HG02840 (cell line): ENCODE results near the gene ORAI3.

Source experiments
- ATAC-seq: cut with Tn5 transposase; IDR thresholded peaks from one replicate; pipeline ENCODE4 v1.9.1; 2021; ENCODE audit warnings: mild to moderate bottlenecking, moderate library complexity, moderate number of reproducible peaks; ENCODE audit not compliant: unreplicated experiment, low FRiP score

Gene ORAI3

DNA sequence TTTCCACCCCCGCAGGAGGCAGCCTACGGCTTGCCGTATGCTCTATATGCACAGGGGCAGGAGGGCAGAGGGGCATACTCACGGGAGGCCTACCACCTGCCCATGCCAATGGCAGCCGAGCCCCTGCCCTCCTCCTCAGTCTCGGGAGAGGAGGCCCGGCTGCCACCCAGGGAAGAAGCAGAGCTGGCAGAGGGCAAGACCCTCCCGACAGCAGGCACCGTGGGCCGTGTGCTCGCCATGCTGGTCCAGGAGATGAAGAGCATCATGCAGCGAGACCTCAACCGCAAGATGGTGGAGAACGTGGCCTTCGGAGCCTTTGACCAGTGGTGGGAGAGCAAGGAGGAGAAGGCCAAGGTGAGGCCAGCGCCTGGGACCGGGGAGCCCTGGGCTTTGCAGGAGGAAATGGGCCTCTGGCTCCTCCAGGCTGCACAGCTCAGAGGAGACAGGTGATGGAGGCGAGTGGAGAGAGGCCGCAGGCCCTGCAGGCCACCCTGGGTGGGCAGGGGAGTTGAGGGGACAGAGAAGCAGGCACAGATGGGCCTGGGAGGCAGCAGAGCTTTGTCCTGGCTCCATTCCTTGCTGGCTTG lies 17.3 kb downstream of the ORAI3 start:
- no peak for ATAC-seq

DNA sequence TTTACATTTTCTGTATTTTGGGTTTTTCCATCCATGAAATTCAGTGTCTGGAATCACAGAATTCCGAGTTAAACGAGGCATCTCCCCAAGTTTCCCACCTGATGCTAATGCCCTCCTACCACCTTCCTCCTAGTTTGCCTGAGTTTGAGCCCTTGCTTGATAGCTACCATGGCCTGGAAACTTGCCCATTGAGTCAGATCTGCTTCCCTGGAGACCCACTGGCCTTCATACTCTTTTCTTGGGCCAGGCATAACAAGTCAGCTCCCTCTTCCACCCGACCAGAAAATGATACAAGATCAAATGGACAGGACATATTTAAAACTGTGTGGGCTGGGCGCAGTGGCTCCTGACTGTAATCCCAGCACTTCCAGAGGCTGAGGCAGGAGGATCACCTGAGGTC lies 18.9 kb downstream of the ORAI3 start:
- ATAC-seq: no peak

DNA sequence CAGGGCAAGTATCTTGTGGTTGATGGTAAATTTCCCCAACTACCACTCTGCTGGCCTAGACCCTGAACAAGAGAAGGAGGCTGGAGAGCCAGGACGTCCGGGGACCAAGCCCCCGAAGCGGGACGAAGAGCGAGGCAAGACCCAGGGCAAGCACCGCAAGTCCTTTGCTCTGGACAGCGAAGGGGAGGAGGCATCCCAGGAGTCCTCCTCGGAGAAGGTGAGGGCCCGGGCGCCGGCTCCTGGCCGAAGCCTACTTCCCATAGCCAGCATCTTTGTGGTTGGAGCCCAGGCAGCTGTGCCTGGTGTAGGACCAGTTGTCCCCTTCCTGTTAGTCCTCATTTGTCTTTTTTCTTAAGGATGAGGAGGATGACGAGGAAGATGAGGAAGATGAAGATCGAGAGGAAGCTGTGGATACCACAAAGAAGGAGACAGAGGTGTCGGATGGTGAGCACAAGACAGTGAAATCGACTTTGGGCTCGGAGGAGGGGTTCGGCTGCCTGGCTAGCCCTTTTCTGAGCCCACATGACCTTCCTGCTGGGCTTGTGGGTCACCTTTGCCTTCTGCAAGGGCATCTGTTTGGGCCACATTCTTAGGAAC lies 20.5 kb downstream of the ORAI3 start:
- no peak for ATAC-seq

DNA sequence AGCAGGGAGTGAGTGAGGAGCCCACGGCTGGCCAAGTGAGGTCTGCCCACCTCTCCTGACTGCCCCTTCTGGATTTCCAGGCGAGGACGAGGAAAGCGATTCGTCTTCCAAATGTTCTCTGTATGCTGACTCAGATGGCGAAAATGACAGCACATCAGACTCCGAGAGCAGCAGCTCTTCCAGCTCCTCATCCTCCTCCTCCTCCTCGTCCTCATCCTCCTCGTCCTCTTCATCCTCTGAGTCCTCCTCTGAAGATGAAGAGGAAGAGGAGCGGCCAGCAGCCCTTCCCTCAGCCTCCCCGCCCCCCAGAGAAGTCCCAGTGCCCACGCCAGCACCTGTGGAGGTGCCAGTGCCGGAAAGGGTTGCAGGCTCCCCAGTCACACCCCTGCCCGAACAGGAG lies 22.4 kb downstream of the ORAI3 start:
- no peak for ATAC-seq

DNA sequence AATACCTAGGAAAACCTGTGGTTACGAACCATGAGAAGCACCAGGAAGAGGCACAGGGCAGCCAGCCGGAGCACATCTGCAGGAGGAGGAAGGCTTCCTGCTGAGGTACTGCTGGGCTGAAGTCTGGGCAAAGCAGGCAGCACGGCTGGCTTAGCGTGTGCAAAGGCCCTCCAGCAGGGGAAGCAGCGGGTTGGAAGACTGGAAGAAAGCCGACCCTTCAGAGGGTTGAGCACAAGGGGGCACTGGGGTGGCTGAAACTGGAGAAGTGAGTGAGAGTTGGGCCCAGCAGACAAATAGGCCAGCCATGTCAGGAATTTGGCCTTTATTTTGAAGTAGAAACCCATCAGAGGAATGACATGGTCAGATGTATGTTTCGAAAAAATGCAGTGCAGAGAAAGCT lies 24.0 kb downstream of the ORAI3 start:
- no peak for ATAC-seq

DNA sequence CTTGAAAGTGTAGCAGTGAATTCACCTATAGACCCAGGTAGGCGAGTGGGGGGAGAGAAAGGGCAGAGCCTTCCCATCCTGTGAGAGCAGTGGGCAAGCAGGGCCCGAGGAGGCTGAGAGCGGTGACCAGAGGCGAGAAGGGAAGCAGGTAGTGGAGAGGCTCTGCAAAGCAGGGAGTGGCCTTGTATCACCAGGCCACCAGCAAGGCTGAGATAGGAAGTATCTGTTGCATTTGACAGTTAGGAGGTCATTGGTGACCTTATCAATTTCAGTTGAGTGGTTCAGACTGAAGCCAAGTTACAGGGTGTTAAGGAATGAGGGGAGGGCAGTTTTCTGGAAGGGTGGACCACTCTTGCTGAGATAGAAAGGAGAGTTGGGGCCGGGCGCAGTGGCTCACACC lies 25.5 kb downstream of the ORAI3 start:
- no peak for ATAC-seq

DNA sequence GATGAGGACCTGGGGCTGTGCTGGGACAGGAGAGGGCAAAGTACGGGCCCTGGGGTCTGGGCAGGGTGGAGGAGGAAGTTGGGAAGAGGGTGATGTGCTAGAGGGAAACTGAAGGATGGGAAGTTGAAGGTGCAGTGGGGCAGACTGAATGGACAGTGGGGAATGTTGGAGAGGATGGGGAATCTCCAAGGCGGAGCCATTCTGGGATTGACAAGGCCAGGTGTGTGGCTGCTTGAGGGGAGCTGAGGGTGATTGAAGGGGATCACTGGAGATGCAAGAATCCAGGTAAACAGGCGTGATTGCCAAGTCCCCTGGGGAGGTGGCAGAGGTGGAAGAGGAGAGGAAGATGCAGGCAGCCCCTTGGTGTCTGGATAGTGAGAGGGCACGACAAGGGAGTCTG lies 27.6 kb downstream of the ORAI3 start:
- ATAC-seq: no peak

DNA sequence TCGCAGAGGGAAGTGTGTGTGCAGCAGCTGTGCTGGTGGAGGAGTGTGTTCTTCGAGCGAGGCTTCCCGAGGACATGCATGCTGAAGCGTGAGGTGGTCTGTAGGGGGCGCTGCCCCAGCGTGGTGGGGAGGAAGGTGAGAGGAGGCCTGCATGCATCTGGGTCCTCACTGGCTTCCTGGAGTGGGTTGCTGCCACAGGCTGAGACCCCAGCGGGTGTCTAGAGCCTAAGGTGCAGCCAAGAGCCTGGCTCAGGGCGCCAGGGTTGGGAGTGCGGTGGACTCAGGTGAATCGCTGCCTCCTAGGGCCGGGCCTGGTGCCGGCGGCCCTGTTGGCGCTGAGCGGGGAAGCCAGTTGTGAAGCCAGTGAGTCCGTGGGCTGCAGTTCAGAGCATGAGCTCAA lies 28.6 kb downstream of the ORAI3 start:
- ATAC-seq: no peak

DNA sequence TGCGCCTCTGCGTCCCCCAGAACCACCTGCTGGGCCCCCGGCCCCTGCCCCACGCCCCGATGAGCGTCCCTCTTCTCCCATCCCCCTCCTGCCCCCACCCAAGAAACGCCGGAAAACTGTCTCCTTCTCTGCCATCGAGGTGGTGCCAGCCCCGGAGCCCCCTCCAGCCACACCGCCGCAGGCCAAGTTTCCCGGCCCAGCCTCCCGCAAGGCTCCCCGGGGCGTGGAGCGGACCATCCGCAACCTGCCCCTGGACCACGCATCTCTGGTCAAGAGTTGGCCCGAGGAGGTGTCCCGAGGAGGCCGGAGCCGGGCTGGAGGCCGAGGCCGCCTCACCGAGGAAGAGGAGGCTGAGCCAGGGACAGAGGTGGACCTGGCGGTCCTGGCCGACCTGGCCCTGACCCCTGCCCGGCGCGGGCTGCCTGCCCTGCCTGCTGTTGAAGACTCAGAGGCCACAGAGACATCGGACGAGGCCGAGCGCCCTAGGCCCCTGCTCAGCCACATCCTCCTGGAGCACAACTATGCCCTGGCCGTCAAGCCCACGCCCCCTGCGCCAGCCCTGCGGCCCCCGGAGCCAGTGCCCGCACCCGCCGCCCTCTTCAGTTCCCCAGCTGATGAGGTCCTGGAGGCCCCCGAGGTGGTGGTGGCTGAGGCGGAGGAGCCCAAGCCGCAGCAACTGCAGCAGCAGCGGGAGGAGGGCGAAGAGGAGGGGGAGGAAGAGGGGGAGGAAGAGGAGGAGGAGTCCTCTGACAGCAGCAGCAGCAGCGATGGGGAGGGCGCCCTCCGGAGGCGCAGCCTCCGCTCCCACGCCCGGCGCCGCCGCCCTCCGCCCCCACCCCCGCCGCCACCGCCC lies 30.5 kb downstream of the ORAI3 start:
- no peak for ATAC-seq

DNA sequence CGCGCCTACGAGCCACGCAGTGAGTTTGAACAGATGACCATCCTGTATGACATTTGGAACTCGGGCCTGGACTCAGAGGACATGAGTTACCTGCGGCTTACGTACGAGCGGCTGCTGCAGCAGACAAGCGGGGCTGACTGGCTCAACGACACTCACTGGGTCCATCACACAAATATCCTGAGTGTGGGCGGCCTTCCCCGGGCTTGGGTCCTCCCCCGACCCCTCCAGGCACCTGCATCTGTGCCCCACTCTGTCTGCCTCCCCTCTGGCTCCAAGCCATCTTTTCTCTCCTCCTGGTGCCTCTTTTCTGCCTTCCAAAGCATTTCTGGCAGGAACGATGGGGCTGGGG lies 31.1 kb downstream of the ORAI3 start:
- no peak for ATAC-seq

DNA sequence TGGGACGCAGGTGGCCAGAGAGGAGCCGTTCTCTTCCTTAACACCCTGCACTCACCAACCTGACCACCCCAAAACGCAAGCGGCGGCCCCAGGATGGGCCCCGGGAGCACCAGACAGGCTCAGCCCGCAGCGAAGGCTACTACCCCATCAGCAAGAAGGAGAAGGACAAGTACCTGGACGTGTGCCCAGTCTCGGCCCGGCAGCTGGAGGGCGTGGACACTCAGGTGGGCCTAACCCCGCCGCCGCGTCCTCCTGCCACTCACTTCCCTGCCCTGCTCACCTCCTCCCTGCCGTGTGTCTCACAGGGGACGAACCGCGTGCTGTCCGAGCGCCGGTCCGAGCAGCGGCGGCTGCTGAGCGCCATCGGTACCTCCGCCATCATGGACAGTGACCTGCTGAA lies 31.6 kb downstream of the ORAI3 start:
- no peak for ATAC-seq

DNA sequence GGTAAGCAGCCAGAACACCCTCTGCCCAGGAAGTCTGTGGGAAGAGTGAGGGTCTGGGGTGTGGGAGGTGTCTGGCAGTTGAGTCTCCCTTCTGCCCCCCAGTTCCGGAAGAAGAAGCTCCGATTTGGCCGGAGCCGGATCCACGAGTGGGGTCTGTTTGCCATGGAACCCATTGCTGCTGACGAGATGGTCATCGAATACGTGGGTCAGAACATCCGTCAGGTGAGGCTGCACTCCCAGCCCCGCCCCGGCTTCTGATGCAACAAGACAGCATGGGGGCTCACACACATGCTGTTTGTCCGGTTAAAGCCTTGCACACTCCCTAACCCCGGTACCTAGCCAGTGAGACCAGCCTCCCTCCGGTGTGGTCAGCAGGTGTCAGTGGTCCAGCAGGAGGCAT lies 32.1 kb downstream of the ORAI3 start:
- ATAC-seq: no peak

DNA sequence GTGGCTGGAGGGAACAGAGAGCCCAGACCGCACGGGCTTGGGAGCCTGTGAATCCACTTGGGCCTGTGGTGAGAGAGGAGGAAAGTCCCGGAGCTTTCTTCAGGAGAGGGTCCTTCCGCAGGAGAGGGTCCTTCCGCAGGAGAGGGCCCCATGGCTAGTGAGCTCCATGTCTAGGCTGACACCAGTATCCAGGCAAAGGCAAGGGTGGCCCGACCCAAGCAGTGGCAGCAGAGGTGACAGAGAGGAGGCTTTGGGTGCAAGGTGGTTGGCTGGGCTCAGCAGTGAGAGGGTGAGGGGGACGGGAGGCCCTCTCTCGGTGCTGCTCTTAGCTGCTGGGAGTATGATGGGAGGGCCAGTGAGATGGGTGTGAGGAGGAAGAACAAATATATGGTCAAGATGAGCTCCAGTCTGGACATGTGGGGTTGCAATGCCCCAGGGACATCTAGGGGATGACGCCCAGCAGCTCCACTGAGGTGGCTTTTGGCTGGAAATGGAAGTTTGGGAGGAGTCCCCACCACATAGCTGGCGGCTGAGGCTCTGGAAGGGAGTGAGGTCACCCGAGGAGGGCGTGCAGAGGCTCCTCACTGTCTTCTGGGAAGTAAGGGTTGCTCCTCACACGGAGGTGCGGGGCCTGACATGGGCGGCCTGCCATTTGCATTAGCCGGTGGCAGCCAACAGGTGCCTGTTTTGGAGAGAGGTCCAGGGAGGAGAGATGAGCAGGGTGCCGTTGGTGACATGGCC lies 33.9 kb downstream of the ORAI3 start:
- ATAC-seq: no peak

DNA sequence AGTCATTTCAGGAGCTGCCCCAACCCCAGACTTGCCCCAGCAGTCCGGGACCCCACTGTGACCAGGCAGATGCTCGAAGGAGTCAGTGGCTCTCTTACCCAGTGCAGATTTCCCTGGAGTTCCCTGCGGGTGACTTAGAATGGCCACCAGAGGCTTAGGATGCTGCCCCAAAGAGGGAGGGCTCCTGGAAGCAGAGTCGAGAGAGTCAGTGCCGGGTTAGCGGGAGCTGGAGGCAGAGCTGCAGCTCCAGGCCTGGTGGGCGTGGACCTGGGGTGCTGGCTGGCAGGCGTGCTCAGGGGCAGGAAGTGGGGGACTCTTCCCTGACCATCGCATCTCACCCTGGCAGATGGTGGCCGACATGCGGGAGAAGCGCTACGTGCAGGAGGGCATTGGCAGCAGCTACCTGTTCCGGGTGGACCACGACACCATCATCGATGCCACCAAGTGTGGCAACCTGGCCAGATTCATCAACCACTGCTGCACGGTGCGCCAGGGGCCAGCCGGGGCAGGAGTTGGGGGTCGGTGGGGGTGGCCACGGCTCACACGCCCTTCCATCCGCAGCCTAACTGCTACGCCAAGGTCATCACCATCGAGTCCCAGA lies 34.5 kb downstream of the ORAI3 start:
- ATAC-seq: no peak

DNA sequence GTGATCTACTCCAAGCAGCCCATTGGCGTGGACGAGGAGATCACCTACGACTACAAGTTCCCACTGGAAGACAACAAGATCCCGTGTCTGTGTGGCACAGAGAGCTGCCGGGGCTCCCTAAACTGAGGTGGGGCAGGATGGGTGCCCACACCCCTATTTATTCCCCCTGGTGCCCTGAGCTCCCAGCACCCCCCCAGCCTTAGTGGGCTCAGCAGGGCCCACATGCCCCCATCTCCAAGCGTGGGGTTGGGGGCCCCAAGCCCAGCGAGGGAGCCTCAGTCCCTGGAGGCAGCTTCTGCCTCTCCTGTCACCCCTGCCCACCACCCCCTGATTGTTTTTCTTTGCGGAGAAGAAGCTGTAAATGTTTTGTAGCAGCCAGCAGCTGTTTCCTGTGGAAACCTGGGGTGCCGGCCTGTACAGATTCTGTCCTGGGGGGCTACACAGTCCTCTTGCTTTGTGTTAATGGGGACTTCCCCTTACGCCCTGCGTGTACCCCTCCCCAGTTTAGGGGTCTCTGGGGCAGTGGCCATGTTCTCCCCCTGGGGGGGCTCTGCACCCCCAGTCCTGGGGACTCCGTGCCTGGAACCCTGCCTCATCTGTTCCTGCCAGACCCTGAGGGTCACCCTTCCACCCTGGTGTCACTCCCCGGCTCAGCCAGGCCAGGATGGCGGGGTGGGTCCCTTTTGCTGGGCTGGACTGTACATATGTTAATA lies 35.2 kb downstream of the ORAI3 start:
- no peak for ATAC-seq

DNA sequence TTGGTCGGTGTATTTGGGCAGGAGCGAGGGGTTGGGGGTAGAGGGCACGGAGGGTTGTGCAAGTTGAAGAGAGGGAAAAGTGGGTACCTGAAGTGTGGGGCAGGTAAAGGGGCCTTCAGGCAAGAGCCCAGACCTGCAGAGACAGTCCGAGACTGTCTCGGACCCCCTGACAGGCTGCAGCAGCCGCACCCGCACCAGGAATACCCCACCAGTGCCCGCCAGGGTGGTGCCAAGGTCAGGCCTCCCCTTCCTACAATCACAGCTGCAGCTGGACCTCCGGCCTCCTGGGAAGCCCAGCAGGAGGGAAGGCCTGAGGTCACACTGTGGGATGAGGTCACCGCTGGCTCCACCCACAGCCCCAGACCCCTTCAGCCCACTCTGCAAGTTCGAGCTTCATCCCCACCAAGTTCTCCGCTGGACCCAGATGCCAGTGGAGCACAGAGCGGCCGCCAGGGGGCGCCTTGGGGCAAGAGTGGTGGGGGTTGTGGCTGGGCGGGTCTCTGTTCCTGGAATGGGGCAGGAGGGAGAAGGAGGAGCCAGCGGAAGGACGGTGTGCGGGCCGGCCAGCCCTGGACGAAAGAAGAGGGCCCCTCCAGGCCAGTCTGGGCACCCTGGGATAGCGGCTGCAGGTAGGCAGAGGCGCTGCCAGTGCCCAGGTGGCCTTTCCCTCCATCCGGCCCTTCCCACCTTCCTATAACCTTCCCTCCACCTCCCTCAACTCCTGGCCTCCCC lies 36.0 kb downstream of the ORAI3 start, which contains the start of gene HSD3B7:
Gene HSD3B7, plus strand, starts transcription at position 539 of the 732 bp plus-strand sequence. CDS start 452 bp downstream, outside the sequence.
- no peak for ATAC-seq

DNA sequence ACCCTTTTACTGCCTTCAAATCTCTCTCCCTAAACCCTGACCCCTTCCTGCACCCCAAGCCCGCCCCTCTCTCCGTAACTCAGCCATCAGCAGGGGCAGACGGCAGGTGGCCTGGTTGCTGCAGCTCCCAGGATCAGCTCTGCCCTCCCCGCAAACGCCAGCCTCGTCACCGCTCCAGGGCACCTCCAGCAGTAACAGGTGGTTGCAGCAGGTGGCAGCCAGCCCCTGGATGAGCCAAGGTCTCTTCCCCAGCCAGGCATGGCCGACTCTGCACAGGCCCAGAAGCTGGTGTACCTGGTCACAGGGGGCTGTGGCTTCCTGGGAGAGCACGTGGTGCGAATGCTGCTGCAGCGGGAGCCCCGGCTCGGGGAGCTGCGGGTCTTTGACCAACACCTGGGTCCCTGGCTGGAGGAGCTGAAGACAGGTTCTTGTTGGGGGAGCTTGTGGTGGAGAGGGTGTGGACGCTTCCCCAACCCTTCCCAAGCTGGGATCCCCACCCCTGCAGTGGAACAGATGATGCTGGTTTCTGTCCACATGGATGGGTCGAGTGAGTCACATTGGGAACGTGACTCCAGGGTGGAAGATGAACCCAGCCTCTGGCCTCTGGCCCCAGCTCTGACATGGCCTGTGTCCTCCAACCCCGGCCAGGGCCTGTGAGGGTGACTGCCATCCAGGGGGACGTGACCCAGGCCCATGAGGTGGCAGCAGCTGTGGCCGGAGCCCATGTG lies 36.7 kb downstream of the ORAI3 start:
- ATAC-seq: no peak

DNA sequence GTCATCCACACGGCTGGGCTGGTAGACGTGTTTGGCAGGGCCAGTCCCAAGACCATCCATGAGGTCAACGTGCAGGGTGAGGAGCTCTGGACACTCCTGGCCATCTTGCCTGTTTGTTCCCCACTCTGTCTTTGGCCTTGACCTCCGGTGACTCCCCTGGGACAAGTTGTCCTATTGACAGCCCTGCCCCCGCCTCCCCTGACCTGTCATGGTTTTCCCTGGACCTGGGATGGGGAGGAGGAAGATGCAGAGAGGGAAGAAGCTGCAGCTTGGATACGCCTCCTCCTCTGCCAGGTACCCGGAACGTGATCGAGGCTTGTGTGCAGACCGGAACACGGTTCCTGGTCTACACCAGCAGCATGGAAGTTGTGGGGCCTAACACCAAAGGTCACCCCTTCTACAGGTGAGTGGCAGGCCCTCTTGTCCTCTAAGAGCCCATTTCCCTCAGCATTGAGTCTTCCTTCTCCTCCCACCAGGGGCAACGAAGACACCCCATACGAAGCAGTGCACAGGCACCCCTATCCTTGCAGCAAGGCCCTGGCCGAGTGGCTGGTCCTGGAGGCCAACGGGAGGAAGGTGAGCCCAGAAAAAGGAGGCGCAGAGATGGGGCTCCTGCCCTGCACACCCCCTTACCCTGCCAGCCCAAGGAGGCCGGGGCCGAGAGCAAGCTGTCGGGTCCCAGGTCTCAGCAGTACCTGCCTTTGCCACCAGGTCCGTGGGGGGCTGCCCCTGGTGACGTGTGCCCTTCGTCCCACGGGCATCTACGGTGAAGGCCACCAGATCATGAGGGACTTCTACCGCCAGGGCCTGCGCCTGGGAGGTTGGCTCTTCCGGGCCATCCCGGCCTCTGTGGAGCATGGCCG lies 37.5 kb downstream of the ORAI3 start:
- no peak for ATAC-seq
